CD4-positive, alpha-beta T cell treated with Interferon gamma for 1 hour (primary cell): ENCODE measurements around the gene DMRTB1.

Experiments used
- DNase-seq: peaks from one replicate; pipeline ENCODE4 v3.0.0-alpha.2; 2020

DMRTB1 gene

DNA sequence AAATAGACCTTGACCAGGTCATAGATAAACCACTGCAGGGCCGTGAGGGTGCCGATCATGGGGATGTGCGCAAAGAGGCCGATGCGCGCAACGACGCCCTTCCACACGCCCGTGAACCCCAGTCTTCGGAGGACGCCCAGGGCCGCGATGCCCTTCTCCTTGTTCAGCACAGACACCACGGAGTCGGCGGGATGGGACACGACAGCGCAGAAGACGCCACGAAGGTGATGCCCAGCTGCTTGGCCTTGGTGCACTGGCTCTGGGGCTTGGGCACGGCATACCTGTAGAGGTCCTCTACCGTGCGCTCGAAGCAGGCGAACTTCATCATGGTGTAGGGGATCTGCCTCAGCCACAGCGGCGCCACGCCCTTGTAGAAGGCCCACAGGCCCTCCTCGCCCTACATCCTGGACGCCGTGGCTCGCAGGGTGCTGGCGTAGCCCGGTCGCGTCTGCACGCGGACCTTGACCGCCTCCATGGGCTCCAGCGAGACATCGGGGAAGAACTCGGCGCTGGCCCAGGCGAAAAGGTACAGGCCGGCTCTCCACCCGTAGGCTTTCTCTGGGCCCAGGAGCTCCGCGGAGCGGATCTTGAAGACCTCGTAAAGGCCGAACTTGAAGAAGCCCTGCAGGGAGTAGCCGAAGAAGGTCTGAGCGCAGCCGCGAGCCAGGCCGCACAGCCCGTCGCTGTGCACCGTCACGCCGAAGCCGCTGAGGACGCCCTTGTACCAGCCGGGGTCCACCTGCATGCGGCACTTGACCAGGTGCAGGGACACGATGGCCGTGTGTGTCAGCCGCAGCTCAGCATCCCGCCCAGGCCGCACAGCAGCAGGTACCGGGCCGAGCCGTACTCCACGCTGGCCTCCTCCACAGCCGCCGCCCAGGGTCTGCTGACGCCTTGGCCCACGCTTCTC is 20.5 kb upstream of the DMRTB1 start:
- no peak for DNase-seq

DNA sequence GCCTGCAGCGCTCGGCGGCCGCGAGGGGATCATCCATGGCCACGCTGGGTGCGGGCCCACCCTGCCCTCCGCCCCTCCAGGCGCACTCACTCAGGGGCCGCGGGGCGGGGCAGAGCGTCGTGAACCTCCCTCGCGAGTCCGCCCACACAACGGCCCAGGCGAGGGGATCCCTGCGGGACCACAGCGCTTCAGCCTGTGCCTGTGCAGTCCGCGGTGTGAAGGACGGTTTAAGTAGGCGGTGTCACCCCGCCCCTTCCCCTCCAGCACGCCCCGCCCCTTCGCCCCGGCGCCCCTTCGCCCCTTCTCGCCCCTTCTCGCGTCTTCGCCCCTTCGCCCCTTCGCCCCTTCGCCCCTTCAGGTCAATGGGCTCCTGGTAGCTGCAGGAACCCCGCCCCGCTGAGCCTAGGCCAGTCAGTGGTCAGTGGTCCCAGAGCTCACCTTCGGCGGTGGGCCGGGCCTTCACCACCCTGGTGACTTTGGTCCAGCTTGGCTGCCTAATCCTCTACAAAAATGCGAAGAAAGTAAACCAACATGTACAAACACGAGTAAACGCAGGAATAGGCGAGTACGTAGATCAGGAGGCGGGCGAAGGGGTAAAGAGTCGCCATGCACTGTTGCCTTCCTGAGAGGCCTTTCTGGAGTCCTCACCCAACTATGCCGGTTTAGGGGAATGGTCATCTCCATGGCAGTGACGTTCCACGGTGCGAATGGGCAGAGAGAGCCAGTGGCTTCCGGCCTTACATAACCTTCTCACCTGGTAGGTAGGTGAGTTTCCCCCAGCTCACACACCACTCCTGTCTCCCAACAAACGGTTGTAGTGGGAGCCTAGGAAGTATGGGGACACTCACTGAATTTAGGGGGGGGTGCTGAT is 19.6 kb upstream of the DMRTB1 start:
- no peak for DNase-seq

DNA sequence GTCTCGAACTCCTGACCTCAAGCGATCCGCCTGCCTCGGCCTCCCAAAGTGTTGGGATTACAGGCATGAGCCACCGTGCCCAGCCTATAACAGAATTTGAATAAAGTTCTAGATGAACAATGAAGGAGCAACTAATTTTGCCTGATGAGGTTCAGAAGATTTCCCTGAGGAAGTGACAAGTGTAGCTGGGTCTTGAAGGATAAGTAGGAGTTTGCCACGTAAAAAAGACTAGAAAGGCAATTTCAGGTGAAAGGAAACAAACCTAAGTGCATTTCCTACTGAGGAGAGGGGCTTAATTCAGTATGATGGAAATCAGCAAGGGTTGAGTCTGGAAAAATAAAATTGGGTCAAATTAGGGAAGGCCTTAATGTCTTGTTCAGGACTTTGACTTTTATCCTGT is 18.6 kb upstream of the DMRTB1 start:
- no peak for DNase-seq

DNA sequence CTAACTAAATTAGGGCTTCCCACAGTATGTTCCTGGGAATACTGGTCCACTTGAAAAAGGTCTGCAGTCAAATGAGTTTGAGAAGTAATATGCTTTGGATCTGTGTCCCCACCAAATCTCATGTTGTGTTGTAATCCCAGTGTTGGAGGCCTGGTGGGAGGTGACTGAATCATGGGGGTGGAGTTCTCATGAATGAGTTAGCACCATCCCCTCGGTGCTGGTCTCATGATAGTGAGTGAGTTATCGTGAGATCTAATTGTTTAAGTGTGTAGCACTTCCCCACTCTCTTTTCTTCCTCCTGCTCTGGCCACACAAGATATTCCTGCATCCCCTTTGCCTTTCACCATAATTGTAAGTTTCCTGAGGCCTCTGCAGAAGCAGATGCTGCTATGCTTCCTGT is 16.9 kb upstream of the DMRTB1 start:
- DNase-seq, result no peak

DNA sequence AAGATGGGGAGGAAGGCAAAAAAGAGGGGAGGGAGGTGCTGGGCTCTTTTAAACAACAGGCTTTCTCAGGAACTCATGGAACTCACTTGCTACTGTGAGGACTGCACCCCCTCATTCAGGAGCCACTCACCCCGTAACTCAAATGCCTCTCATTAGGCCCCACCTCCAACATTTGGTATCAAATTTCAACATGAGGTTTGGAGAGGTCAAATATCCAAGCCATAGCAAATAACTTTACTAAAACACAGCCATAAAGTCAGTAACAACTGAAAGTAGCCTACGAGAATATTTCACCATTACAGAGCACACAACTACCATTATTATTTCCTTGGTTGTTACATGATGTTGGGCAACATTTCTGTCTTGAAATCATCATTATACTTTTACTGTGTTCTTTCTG is 13.1 kb upstream of the DMRTB1 start:
- DNase-seq, result no peak

DNA sequence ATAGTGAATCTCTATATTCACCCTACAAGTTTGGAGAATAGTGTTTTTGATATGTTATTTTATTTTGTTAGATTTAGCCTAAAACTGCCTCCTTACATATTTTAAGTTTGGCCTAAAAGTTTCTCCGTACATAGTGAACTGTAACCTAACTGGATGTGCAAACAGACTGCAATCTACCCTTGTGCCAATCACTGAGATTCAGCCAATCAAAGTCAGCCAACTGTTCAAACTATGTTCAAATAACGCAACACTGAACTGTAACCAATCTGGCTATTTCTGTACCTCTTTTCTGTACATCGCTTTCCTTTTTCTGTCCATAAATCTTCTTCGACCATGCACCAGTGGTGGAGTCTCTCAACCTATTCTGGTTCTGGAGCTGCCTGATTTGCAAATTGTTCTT is 11.8 kb upstream of the DMRTB1 start:
- DNase-seq, result no peak

DNA sequence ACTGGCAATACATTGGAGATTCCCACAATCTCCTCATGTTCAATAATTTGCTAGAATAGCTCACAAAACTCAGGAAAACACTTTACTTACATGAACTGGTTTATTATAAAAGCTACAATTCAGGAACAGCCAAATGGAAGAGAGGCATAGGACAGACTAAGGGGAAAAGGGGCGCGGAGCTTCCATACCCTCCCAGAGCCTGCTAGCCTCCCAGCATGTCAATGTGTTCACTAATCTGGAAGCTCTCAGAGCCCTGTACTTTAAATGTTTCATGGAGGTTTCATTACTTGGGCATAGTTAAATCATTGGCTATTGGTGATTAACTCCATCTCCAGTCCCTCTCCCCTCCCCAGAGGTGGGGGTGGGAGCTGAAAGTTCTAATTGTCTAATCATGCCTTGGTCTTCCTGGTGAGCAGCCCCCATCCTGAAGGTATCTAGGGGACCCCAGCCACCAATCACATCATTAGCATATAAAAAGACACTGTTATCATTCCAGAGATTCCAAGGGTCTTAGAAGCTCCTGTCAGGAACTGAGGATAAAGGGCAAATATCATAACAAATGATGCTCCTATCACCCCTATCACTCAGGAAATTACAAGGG is 10.9 kb upstream of the DMRTB1 start:
- DNase-seq, result no peak

DNA sequence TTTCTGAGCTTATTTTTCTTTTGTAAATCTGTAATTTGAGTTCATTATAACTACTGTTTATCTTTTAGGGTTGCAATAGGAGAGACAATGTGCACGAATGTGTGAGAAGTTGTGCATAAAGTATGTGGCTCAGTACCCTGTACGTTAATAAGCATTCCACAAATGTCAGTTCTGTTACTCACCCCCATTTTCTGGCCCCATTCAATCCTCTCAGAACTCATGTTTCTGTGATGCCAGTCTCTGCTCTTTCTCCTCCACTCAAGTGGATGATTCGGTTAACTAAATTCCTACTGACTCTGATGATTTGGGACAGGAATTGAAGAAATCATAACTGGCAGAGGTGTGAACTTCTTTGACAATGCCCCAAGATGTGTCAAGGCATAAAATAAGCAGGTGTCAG is 10.2 kb upstream of the DMRTB1 start:
- DNase-seq, result no peak

DNA sequence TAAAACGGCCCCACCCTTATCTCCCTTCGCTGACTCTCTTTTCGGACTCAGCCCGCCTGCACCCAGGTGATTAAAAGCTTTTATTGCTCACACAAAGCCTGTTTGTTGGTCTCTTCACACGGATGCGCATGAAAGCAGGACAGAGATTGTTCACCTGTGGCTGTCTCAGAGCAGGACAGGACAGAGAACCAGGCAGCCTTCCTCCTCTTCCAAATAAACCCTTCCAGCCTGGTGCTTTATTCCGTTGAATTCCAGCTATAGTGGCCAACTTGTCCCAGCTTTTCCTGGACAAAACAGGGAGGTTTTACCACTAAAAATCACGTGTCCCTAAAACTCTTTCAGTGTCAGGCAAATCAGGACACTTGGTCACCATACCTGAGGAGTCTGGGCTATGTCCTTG is 9.5 kb upstream of the DMRTB1 start:
- DNase-seq, result no peak

DNA sequence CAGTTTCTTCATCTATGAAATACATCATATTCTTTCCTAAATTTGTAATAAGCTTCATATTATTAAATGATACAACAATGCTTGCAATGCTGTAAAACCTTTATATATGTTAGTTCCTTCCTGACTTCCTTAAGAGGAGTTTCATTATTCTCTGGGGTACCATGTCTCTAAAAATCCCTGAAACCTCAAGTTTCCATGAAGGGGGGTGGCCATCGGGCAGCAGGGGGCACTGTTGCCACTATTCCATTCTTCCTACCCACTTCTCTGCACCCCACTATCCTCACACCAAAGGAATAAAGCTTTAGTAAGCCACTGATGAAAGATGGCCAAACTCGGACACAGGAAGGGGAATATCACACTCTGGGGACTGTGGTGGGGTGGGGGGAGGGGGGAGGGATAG is 9.0 kb upstream of the DMRTB1 start:
- no peak for DNase-seq

DNA sequence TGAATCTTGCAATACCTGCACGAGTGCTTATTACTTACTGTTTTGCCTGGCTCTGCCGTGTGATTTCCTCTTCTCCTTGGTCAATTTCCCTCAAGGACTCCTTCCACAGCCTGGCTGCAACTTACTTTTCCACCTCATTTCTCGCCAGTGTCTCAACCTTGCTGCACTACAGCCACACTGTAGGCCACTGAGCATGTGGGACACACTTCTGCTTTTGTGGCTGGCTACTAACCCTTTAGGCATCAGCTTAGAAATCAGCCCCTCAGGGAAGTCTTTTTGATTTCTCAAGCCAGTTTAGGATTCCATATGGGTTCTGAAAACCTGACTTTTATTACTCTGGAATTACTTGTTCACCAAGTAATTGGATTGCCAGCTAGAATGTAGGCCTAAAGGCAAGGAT is 5.2 kb upstream of the DMRTB1 start:
- no peak for DNase-seq

DNA sequence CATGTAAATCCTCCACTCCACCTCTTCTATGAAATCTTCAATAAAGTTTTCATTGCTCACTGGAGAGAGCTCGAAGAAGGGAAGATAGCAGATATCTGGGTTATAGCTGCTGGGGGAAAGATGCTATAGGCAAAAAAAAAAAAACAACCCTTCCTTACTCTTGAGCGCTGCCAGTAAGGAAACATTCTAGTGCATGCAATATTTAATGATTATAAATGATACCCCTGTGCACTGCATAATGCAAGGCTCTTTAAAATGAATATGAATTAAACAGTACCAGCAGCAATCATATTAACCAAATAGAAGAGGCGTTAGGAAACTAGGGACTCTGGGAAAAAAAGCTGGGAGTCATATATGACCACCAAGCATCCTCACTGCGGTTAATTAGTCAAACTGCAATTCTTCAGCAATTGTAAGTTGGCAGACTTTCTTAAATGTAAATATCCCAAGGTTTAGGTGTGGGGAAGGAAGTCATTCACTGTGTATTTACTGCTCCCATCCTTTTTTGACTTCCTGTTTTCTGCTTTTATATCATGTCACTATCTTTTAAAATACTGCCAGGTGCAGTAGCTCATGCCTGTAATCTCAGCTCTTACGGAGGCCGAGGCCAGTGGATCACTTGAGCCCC is 3.7 kb upstream of the DMRTB1 start:
- DNase-seq, result no peak

DNA sequence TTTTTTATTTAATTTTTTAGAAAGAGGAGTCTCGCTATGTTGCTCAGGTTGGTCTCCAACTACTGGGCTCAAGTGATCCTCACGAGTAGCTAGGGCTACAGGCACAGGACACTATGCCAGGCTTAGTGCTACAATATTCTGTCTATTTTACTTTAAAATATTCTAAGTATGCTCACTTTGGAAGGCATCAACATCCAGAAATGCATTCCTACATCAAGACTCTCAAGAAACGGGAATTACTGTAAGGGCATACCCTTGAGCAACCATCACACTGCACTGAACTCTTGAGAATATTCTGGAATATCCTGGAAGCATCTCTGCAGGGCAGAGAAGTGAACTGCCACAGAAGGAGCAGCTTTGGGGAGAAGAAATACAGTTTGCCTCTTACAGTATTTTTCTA is 565 bp upstream of the DMRTB1 start:
- DNase-seq, result no peak

DNA sequence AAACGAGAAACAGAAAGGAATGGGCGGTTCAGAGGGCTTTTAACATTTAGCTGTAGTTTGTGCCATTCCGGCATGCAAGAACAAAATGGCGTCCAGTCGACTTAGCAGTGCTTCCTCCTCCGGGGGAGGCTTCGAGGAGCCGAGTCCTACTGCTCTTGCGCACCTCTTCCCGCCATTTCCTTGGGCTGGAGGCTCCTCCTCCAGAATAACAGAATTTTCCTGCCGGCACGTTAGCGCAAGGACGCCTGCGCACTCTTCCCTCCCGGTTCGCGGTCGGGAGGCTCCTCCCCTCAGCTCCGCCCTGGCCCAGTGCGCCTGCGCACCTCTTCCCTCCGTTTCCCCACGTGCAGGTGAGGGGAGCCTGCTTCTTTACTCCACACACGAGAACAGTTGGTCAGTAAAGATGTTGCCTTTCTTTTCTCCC is 1.0 kb downstream of the DMRTB1 start:
- DNase-seq, result no peak

DNA sequence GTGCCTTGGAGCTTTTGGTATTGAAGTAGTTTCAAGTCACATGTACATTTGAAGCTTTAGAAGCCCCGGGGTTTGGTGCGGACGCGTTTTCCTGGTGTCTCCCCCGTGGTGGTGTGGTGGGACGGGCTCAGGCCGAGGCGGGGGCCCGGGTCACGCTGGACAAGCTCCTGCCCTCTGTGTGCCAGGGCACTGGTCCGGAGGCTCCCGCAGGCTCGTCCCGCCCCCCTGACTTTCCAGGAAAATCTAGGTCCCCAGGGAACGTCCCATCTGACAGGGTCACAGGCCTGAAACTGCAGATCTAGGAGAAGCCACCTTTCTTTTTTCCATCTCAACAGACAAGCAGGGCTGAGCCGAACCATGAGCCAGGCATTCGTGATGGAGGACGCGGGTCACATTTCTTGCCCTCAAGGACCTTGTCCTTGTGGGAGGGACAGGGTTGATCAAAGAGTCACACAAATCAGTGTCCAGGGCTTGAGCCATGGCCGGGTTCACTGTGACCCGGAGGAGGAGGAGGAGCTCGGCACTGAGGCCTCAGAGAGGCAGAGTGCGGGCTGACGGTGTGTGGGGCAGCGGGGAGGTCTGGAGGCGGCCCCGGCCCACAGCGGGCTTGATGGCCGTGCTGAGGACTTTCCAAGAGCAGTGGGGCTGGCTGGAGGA is 1.6 kb downstream of the DMRTB1 start:
- no peak for DNase-seq

DNA sequence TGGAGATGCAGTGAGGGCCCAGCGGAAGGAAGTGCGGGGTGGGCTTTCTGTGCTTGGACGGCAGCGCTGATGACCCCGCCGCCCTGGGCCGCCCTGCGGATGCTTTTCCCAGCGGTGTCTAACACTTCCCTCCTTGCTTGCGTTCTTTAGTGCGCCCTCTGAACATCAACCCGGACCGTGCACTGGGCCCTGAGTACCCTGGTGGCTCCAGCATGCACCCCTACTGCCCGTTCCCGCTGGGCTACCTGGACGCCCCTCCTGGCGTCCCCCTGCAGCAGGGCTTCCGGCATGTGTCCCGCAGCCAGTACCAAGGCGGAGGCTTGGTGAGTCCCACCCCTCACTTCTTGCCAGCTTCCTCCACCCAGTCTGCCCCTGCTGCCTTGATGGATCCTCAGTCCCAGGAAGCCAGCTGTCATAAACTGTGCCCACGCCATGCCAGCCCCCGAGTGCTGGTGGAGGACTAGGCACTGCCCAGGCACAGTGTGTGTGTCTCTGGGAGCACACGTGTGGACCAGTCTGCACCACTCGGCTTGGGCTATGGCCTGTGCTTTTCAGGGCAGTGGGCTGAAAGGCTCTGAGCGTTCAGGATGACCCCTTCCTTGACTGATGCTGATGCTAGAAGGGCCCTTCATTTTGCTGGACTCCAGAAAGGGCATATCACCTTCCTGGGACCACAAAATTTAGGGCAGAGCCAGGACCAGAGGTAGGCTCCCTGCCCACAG is 2.3 kb downstream of the DMRTB1 start:
- no peak for DNase-seq

DNA sequence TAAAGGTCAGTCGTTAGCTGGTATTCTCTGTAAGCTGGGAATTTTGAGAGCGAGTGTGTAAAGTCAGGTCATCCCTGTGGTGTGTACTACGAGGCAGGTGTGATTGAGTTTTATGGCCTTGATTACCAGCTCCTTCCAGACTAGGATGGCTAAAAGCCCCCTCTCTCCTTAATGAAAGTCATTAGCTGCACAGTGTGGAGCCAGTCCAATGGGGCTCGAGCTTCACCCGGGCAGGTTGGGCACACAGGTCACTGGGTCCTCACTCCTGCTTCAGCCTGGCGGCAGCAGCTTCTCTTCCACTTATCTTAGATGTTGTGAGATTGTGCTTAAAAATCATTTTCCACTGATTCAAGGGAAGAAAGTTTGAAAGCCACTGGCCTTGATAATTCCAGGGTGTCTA is 3.0 kb downstream of the DMRTB1 start:
- no peak for DNase-seq

DNA sequence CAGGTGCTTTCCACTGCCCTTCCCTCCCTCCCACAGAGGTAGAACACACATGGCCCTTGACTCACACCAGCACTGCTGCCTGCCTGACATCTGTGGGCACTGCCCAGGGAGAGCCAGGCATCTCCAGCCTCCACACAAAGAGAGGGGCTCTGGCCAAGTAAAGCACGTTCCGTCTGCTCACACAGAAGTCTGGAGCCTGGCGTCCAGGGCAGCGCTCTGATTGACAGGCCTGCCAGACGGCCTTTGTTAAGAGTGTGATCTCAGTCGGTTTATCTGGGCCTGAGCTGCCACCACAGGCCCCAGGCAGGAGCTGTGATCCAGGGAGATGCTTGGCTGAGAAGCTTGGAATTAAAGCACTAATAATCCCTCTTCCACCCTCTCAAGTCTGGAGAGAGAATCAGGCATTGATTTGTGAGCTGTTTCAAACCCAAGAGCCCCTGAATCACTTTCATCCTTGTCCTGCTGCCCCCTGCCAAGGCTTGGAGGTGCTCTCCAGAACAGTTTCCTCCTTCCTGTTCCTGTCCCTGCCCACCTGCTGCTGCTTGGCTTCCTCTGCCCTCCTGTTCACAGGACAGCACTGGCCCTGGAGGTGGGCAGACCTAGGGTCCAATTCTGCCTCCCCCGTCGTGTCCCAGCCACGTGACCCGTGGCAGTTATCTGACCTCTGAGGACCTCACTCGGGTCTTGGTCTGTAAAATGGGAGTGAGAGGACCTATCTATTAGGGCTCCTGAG is 3.7 kb downstream of the DMRTB1 start:
- no peak for DNase-seq

DNA sequence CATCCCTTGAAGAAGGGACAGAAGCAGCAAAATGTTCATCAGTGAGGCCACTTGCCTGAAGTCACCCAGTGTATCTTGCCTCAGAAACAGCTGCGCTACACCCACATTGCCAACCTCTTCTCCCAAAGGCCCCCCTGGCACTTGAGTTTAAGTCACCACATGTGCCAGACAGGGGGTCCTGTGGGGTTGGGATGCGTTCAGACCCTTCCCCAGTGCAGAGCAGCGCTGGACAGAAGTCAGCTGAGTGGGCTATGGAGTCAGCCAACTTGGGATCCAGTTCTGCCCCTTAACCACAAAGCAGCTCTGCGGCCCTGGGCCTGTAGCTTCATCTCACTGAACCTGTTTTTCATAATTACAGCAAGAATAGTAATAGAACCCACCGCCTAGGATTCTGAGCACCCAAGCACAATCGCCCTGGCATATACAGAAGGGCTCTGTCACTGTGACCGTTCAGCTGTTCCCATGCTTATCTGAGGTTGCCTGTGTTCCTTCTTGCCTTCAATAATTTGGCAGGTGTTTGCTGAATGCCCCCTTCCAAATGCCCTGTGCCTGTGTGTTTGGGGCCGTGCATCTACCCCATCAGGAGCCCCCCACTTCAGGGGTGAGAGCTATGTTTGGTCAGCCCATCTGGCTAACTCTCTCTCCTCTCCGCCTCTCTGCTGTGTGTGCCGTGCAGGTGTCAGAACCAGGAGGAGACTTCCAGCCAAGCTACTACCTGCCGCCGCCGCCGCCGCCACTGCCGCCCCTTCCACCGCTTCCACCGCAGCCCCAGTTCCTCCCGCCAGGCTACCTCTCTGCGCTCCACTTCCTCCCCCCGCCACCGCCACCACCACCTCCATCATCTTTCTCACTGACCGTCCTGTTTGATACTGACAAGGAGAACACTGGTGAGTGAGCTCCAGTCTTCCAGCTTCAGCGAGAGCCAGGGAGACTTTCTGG is 5.0 kb downstream of the DMRTB1 start:
- no peak for DNase-seq
